ENCODE results near the gene KATNA1. TPM values are rescaled to one million over a fixed set of nuclear protein-coding genes. Genes with fewer than 3 reads are reported as not detected.

The KATNA1 gene
- total RNA-seq, 1 experiment from 2014 or later: 20.6 TPM

- BruUV-seq (replicated peaks): no TSS peak
- H4K20me1 ChIP-seq (ENCODE audit: insufficient read depth): no peaks in the 10 kb centered on the region
- no peak overlapping the region for H2AFZ ChIP-seq (ENCODE audit: low read depth, low read length, poor library complexity, severe bottlenecking)
- H3K9me2 ChIP-seq (ENCODE audit: insufficient read depth): no peaks in the 10 kb centered on the region
- H3K9me3 ChIP-seq (ENCODE audit: control insufficient read depth in 1 of 2, insufficient read depth in 1 of 2, low read depth in 1 of 2, low read length in 2 of 2): no peaks in the 10 kb centered on the region
- no peak for TF ChIP-seq CTCF (IDR thresholded peaks at IDR 0.05 in 2 of 3, conservative IDR thresholded peaks at IDR 0.05 in 1 of 3; ENCODE audit: borderline replicate concordance in 1 of 3, insufficient read depth in 1 of 3, low read depth in 2 of 3, low read length in 2 of 3)
- no peak for TF ChIP-seq SP1 (IDR thresholded peaks at IDR 0.05; ENCODE audit: low read depth)
- TF ChIP-seq SRF (IDR thresholded peaks at IDR 0.05; ENCODE audit: low read depth): no peak
- no peaks in the 10 kb centered on the region for H3K79me2 ChIP-seq (ENCODE audit: insufficient read depth, low read length)
- RAD21 ChIA-PET (ENCODE audit: low non-redundant PET in 1 of 2, low total read pairs in 2 of 2, uncharacterized antibody in 2 of 2, unreplicated experiment in 2 of 2): no interaction called here
- no peaks in the 10 kb centered on the region for H3K27me3 ChIP-seq (ENCODE audit: insufficient read depth, low read length)
- no peaks in the 10 kb centered on the region for H3K36me3 ChIP-seq (ENCODE audit: control insufficient read depth in 1 of 2, insufficient read depth in 2 of 2, low read length in 2 of 2)
- CTCF ChIA-PET: no interaction called here
- no peak overlapping the region for H3K4me2 ChIP-seq (ENCODE audit: low read length)
- DNase-seq (ENCODE audit: low read depth, low spot score) (no peak), ATAC-seq (no peak)
- H3K9ac ChIP-seq (ENCODE audit: low read length): no peak overlapping the region
- peaks cover 1 to 4% of the 10 kb centered on the region in 2 experiments; a peak in 2 of 4 replicates for H3K4me1 ChIP-seq (ENCODE audit: control insufficient read depth in 1 of 2, insufficient read depth in 2 of 2, low read length in 2 of 2)
- intact Hi-C loops (cut with micrococcal nuclease): no loop called here
- POLR2A ChIA-PET: no interaction called here
- no peak overlapping the region for H3K27ac ChIP-seq (ENCODE audit: low read depth, low read length)
- no peak overlapping the region for H3K4me3 ChIP-seq (replicated peaks in 1 of 2; ENCODE audit: low read depth in 1 of 2, low read length in 2 of 2)
These were observed 89.1 kb downstream of the KATNA1 start for GRCh38 chr6:149559389-149559788.

GRCh38 chr6:149558029-149558428 is 90.5 kb downstream of the KATNA1 start:
- H3K4me1 ChIP-seq (ENCODE audit: control insufficient read depth in 1 of 2, insufficient read depth in 2 of 2, low read length in 2 of 2): peaks cover 0 to 4% of the 10 kb centered on the region in 2 experiments; a peak in 2 of 4 replicates
- H3K4me3 ChIP-seq (replicated peaks in 1 of 2; ENCODE audit: low read depth in 1 of 2, low read length in 2 of 2): no peak overlapping the region
- H3K9ac ChIP-seq (ENCODE audit: low read length): no peak overlapping the region
- intact Hi-C loops (cut with micrococcal nuclease): no loop called here
- RAD21 ChIA-PET (ENCODE audit: low non-redundant PET in 1 of 2, low total read pairs in 2 of 2, uncharacterized antibody in 2 of 2, unreplicated experiment in 2 of 2): no interaction called here
- H3K36me3 ChIP-seq (ENCODE audit: control insufficient read depth in 1 of 2, insufficient read depth in 2 of 2, low read length in 2 of 2): no peaks in the 10 kb centered on the region
- ATAC-seq (no peak), DNase-seq (ENCODE audit: low read depth, low spot score) (no peak)
- no peak overlapping the region for H3K4me2 ChIP-seq (ENCODE audit: low read length)
- POLR2A ChIA-PET: no interaction called here
- BruUV-seq (replicated peaks): no TSS peak
- no peaks in the 10 kb centered on the region for H3K79me2 ChIP-seq (ENCODE audit: insufficient read depth, low read length)
- no peaks in the 10 kb centered on the region for H4K20me1 ChIP-seq (ENCODE audit: insufficient read depth)
- no peak overlapping the region for H3K27ac ChIP-seq (ENCODE audit: low read depth, low read length)
- TF ChIP-seq REST (IDR thresholded peaks at IDR 0.05; ENCODE audit: low read depth) (no peak), RAD21 (IDR thresholded peaks at IDR 0.05; ENCODE audit: low read depth) (no peak), ZBTB33 (IDR thresholded peaks at IDR 0.05; ENCODE audit: extremely low read depth, insufficient replicate concordance, low read length) (no peak), ZNF274 (IDR thresholded peaks at IDR 0.05; ENCODE audit: low read depth, low read length) (no peak), CTCF (IDR thresholded peaks at IDR 0.05 in 2 of 3, conservative IDR thresholded peaks at IDR 0.05 in 1 of 3; ENCODE audit: borderline replicate concordance in 1 of 3, insufficient read depth in 1 of 3, low read depth in 2 of 3, low read length in 2 of 3) (no peak), EZH2 (IDR thresholded peaks at IDR 0.05) (no peak)
- H3K9me3 ChIP-seq (ENCODE audit: control insufficient read depth in 1 of 2, insufficient read depth in 1 of 2, low read depth in 1 of 2, low read length in 2 of 2): no peaks in the 10 kb centered on the region
- no peaks in the 10 kb centered on the region for H3K9me2 ChIP-seq (ENCODE audit: insufficient read depth)
- H2AFZ ChIP-seq (ENCODE audit: low read depth, low read length, poor library complexity, severe bottlenecking): no peak overlapping the region
- CTCF ChIA-PET: no interaction called here
- no peaks in the 10 kb centered on the region for H3K27me3 ChIP-seq (ENCODE audit: insufficient read depth, low read length)
